Brain microvascular endothelial cell (primary cell): ENCODE results near the gene CCDC188.
A peak's percentile ranks its signal among the peaks of the same experiment; 100 is the strongest.

Experiments
- DNase-seq: peaks from one replicate; pipeline ENCODE4 v3.0.0-alpha.2; 2020
- H3K27ac ChIP-seq: fragments of 250-450 bp; sonication (Bioruptor Pico); 2 replicates; pipeline ENCODE4 v1.5.1; 2020; ENCODE audit warnings: mild to moderate bottlenecking, moderate library complexity
- H3K27me3 ChIP-seq: fragments of 250-450 bp; sonication (Bioruptor Pico); replicated peaks from 2 replicates; pipeline ENCODE4 v1.5.1; 2020; ENCODE audit warnings: mild to moderate bottlenecking
- H3K36me3 ChIP-seq: fragments of 250-450 bp; sonication (Bioruptor Pico); replicated peaks from 2 replicates; pipeline ENCODE4 v1.5.1; 2020; ENCODE audit warnings: mild to moderate bottlenecking
- H3K4me3 ChIP-seq: 2 replicates; pipeline ENCODE4 v1.5.1; 2011; ENCODE audit warnings: low read depth, mild to moderate bottlenecking, control low read depth, low read length, moderate library complexity
- CTCF ChIP-seq: IDR thresholded peaks from 2 replicates; pipeline ENCODE4 v1.5.1; 2011; ENCODE audit warnings: low read depth, mild to moderate bottlenecking, moderate library complexity, low read length, control low read depth, inconsistent platforms; ENCODE audit errors: missing control alignments
- in situ Hi-C: cut with HindIII; loops from 2 replicates; pipeline ENCODE4 v1.10.0; 2017; ENCODE audit warnings: low sequenced_read_pairs, low pct_ligation_motif_present

Gene CCDC188

GRCh38 chr22:20156611-20157429, 6.0 kb upstream of the CCDC188 start:
- peak; percentile 63 for DNase-seq
- H3K4me3 ChIP-seq, result no peak overlapping the region
- no peaks in the 10 kb centered on the region for H3K27me3 ChIP-seq
- TF ChIP-seq CTCF, result peak; percentile 100
- H3K36me3 ChIP-seq, result no peaks in the 10 kb centered on the region
- in situ Hi-C loops, result no loop called here
- no peak overlapping the region for H3K27ac ChIP-seq

GRCh38 chr22:20156042-20156389, 5.2 kb upstream of the CCDC188 start:
- TF ChIP-seq CTCF, result no peak
- DNase-seq, result no peak
- in situ Hi-C loops, result no loop called here

GRCh38 chr22:20155330-20156041, 4.6 kb upstream of the CCDC188 start:
- no peak for TF ChIP-seq CTCF
- Histone ChIP-seq H3K4me3 (peak overlapping the region; percentile 22), H3K36me3 (no peaks in the 10 kb centered on the region), H3K27me3 (no peaks in the 10 kb centered on the region), H3K27ac (no peak overlapping the region)
- DNase-seq, result peak; percentile 30
- in situ Hi-C loops, result no loop called here

More at GRCh38 chr22:20156042-20156389, 5.2 kb upstream of the CCDC188 start:
- Histone ChIP-seq H3K27me3 (no peaks in the 10 kb centered on the region), H3K27ac (no peak overlapping the region), H3K36me3 (no peaks in the 10 kb centered on the region), H3K4me3 (no peak overlapping the region)

GRCh38 chr22:20154602-20155187, 3.8 kb upstream of the CCDC188 start:
- Histone ChIP-seq H3K36me3 (no peaks in the 10 kb centered on the region), H3K4me3 (peak overlapping the region; percentile 22), H3K27ac (no peak overlapping the region), H3K27me3 (no peaks in the 10 kb centered on the region)
- no peak for DNase-seq
- TF ChIP-seq CTCF, result peak; percentile 13
- in situ Hi-C loops, result no loop called here

- H3K27me3 ChIP-seq, result no peaks in the 10 kb centered on the region
- H3K4me3 ChIP-seq, result no peak overlapping the region
- no peaks in the 10 kb centered on the region for H3K36me3 ChIP-seq
- in situ Hi-C loops, result no loop called here
- H3K27ac ChIP-seq, result no peak overlapping the region
- TF ChIP-seq CTCF, result no peak
- DNase-seq, result no peak
These were observed 3.1 kb upstream of the CCDC188 start for GRCh38 chr22:20153945-20154344.
